NT2/D1 (cell line): ENCODE results near the gene CCDC86.

Experiments used
- DNase-seq: peaks from one replicate; pipeline ENCODE4 v3.0.0-alpha.2; 2011; ENCODE audit warnings: low read depth, low spot score
- H3K27me3 ChIP-seq: 2 replicates; pipeline ENCODE4 v1.6.0; 2011; ENCODE audit warnings: mild to moderate bottlenecking; ENCODE audit not compliant: insufficient read length, insufficient read depth
- H3K36me3 ChIP-seq: 2 replicates; pipeline ENCODE4 v1.6.1; 2011; ENCODE audit warnings: mild to moderate bottlenecking, low read length, mixed read lengths; ENCODE audit not compliant: insufficient read depth, insufficient read length
- H3K4me1 ChIP-seq: 2 replicates; pipeline ENCODE4 v1.5.1; 2011; ENCODE audit not compliant: insufficient read depth, insufficient read length
- H3K4me3 ChIP-seq: 2 replicates; pipeline ENCODE4 v1.5.1; 2011; ENCODE audit warnings: low read depth; ENCODE audit not compliant: insufficient read length
- H3K9ac ChIP-seq: 2 replicates; pipeline ENCODE4 v1.6.0; 2011; ENCODE audit warnings: low read depth; ENCODE audit not compliant: insufficient read length
- H3K9me3 ChIP-seq: 2 replicates; pipeline ENCODE4 v1.5.1; 2011; ENCODE audit warnings: mild to moderate bottlenecking, low read length; ENCODE audit not compliant: insufficient read depth
- SUZ12 ChIP-seq: IDR thresholded peaks from 2 replicates; pipeline ENCODE4 v1.6.1; 2011; ENCODE audit not compliant: insufficient read length, insufficient read depth; ENCODE audit errors: extremely low read depth
- YY1 ChIP-seq: IDR thresholded peaks from 2 replicates; pipeline ENCODE4 v1.6.1; 2011; ENCODE audit not compliant: insufficient read length, insufficient read depth
- ZNF274 ChIP-seq: IDR thresholded peaks from 2 replicates; pipeline ENCODE4 v1.6.1; 2011; ENCODE audit warnings: mild to moderate bottlenecking, low read depth, low read length

The CCDC86 gene

GRCh38 chr11:60872961-60873524 is 31.1 kb downstream of the CCDC86 start:
- DNase-seq: peak; percentile 51
- Histone ChIP-seq H3K9ac (no peak overlapping the region), H3K36me3 (peaks cover 27% of the 10 kb centered on the region), H3K9me3 (no peaks in the 10 kb centered on the region), H3K4me3 (no peak overlapping the region), H3K4me1 (peaks cover 16% of the 10 kb centered on the region), H3K27me3 (no peaks in the 10 kb centered on the region)
- no peak for TF ChIP-seq YY1
- no peak for TF ChIP-seq ZNF274
- no peak for TF ChIP-seq SUZ12

DNA sequence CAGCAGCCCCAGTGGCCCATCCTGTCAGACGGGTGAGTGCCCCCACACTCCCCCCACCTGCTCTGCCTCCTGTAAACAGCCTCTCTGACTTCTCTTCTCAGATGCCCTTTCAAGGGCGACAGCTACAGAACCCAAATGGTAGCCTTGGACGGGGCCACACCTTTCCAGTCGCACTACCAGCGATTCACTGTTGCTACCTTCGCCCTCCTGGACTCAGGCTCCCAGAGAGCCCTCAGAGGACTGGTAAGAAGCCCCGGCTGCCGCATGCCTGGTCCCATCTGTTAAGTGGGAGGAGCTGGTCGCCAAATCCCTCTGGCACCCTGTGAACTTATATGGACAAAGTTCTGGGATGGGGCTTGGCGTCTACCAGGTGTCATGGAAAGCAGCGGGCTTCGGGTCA is 31.6 kb downstream of the CCDC86 start:
- H3K9ac ChIP-seq: no peak overlapping the region
- H3K4me1 ChIP-seq: peaks cover 16% of the 10 kb centered on the region
- no peak for DNase-seq
- H3K36me3 ChIP-seq: peaks cover 31% of the 10 kb centered on the region
- H3K27me3 ChIP-seq: no peaks in the 10 kb centered on the region
- H3K9me3 ChIP-seq: no peaks in the 10 kb centered on the region
- TF ChIP-seq ZNF274: no peak
- no peak for TF ChIP-seq SUZ12
- no peak for TF ChIP-seq YY1
- no peak overlapping the region for H3K4me3 ChIP-seq

- Histone ChIP-seq H3K4me3 (no peak overlapping the region), H3K9ac (no peak overlapping the region), H3K36me3 (peaks cover 39% of the 10 kb centered on the region), H3K9me3 (no peaks in the 10 kb centered on the region), H3K4me1 (peaks cover 16% of the 10 kb centered on the region), H3K27me3 (no peaks in the 10 kb centered on the region)
- DNase-seq: no peak
- no peak for TF ChIP-seq YY1
- TF ChIP-seq ZNF274: no peak
Observed at GRCh38 chr11:60874421-60875365, 32.8 kb downstream of the CCDC86 start.

- H3K4me3 ChIP-seq: no peak overlapping the region
- no peak overlapping the region for H3K9ac ChIP-seq
- TF ChIP-seq SUZ12 (no peak), ZNF274 (no peak), YY1 (no peak)
- no peaks in the 10 kb centered on the region for H3K9me3 ChIP-seq
- peaks cover 48% of the 10 kb centered on the region for H3K36me3 ChIP-seq
- H3K27me3 ChIP-seq: no peaks in the 10 kb centered on the region
- H3K4me1 ChIP-seq: peaks cover 16% of the 10 kb centered on the region
- no peak for DNase-seq
Observed at GRCh38 chr11:60875366-60876167, 33.7 kb downstream of the CCDC86 start.

DNA sequence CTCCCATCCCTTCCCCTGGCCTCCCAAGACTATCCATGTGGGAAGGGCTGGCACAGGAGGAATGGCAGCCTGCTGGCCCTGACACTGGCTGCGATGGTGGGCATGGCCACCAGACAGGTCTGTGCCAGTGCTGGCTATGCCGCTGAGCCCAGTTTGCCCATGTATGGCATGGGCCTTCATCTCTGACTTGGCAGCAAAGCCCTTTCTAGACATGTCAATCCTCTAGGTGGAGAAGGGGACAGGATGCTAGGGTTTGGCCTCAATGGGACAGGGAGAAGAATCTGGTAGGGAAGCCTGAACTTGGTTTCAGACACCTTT is 34.2 kb downstream of the CCDC86 start:
- Histone ChIP-seq H3K36me3 (peaks cover 53% of the 10 kb centered on the region), H3K4me3 (no peak overlapping the region), H3K9me3 (no peaks in the 10 kb centered on the region), H3K4me1 (peaks cover 16% of the 10 kb centered on the region), H3K27me3 (no peaks in the 10 kb centered on the region), H3K9ac (no peak overlapping the region)
- no peak for DNase-seq
- TF ChIP-seq YY1 (no peak), SUZ12 (no peak), ZNF274 (no peak)

DNA sequence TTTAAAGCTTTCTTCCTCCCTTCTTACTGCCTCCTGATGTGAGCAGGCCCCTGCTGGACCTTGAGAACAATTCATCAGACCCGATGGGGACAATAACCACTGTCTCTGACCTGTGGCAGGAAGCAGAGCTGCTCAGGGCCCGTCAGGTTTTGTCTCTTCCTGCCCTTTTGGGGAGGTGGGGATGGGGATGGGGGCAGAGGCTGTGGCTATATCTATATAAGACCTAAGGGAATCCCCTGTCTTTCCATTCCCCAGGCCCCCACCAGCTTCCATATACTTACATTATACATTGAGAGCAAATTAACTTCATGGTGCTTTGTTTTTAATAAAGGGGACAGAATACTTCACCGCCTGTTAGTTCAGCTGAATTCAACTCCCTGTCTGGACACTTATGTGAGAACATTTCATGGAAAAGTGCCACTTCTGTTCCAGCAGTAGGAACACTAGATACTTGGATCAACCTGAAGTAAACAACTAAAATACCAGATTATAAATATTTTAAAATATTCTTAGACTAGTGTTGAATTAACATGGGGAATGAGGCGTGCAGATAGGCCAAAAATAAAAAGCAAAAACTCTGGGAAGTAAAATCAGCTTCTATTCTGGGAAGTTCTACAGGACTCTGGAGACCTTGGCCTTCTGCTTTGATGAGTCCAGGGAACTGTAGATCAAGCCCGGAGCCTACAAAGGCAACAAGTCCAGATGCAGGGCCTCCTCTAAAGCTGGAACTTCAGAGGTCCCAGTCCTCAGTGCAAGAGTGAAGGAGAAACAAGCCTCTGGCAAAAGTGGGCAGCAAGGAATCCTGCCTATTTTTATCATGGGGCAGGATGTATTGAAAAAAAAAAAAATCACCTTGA is 36.6 kb downstream of the CCDC86 start:
- no peaks in the 10 kb centered on the region for H3K27me3 ChIP-seq
- no peak overlapping the region for H3K4me3 ChIP-seq
- no peaks in the 10 kb centered on the region for H3K9me3 ChIP-seq
- peaks cover 8% of the 10 kb centered on the region for H3K4me1 ChIP-seq
- no peak for DNase-seq
- peaks cover 53% of the 10 kb centered on the region for H3K36me3 ChIP-seq
- H3K9ac ChIP-seq: no peak overlapping the region
- TF ChIP-seq SUZ12 (no peak), YY1 (no peak), ZNF274 (no peak)
